Measurements from ENCODE around the gene DND1.
A peak's percentile ranks its signal among the peaks of the same experiment; 100 is the strongest.

Gene DND1

GRCh38 chr5:140678993-140679392 is 5.6 kb upstream of the DND1 start:
- TF ChIP-seq, protein P1, sequence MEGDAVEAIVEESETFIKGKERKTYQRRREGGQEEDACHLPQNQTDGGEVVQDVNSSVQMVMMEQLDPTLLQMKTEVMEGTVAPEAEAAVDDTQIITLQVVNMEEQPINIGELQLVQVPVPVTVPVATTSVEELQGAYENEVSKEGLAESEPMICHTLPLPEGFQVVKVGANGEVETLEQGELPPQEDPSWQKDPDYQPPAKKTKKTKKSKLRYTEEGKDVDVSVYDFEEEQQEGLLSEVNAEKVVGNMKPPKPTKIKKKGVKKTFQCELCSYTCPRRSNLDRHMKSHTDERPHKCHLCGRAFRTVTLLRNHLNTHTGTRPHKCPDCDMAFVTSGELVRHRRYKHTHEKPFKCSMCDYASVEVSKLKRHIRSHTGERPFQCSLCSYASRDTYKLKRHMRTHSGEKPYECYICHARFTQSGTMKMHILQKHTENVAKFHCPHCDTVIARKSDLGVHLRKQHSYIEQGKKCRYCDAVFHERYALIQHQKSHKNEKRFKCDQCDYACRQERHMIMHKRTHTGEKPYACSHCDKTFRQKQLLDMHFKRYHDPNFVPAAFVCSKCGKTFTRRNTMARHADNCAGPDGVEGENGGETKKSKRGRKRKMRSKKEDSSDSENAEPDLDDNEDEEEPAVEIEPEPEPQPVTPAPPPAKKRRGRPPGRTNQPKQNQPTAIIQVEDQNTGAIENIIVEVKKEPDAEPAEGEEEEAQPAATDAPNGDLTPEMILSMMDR (IDR thresholded peaks at IDR 0.05; ENCODE audit: poor library complexity, severe bottlenecking): no peak
- peaks cover 85% of the 10 kb centered on the region for H3K36me3 ChIP-seq (ENCODE audit: low read depth)
- no peak overlapping the region for H3K4me3 ChIP-seq (ENCODE audit: severe bottlenecking)
- DNase-seq (ENCODE audit: low spot score): no peak
- no peak for ATAC-seq (ENCODE audit: low read depth)
- H3K9me3 ChIP-seq (ENCODE audit: severe bottlenecking): no peaks in the 10 kb centered on the region
- no peak overlapping the region for H3K27ac ChIP-seq (ENCODE audit: poor library complexity, severe bottlenecking)
- no peaks in the 10 kb centered on the region for H3K27me3 ChIP-seq (ENCODE audit: insufficient read depth, poor library complexity, severe bottlenecking)
- H3K4me1 ChIP-seq (ENCODE audit: insufficient read depth, poor library complexity, severe bottlenecking): no peaks in the 10 kb centered on the region

DNA sequence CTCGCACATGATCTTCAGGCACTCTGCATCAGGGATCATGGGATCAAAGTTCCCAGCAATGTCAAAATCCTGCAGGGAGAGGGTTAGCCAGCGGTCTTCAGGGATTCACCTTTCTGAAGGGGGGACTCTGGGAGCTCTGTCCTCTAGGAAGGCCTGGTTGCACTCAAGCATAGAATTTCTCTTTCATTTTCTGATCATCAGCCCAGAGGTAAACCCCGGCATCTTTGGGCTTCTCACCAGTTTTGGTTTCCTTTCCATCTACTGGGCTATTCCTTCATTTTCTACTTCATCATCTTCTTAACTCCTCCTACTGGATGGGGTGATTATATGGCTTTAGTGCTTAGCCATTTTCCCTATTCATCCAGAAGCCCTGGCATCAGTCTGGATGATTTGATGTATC is 4.6 kb upstream of the DND1 start:
- Histone ChIP-seq H3K4me3 (ENCODE audit: severe bottlenecking) (no peak overlapping the region), H3K9me3 (ENCODE audit: severe bottlenecking) (no peaks in the 10 kb centered on the region), H3K4me1 (ENCODE audit: insufficient read depth, poor library complexity, severe bottlenecking) (no peaks in the 10 kb centered on the region), H3K36me3 (ENCODE audit: low read depth) (peaks cover 85% of the 10 kb centered on the region), H3K27ac (ENCODE audit: poor library complexity, severe bottlenecking) (no peak overlapping the region), H3K27me3 (ENCODE audit: insufficient read depth, poor library complexity, severe bottlenecking) (no peaks in the 10 kb centered on the region)
- DNase-seq (ENCODE audit: low spot score): no peak
- TF ChIP-seq, protein P1 (IDR thresholded peaks at IDR 0.05; ENCODE audit: poor library complexity, severe bottlenecking): no peak
- ATAC-seq (ENCODE audit: low read depth): no peak

- TF ChIP-seq, protein P1 (IDR thresholded peaks at IDR 0.05; ENCODE audit: poor library complexity, severe bottlenecking): no peak
- H3K27ac ChIP-seq (ENCODE audit: poor library complexity, severe bottlenecking): no peak overlapping the region
- ATAC-seq (ENCODE audit: low read depth): no peak; the same call in 1 of the 3 replicates
- H3K27me3 ChIP-seq (ENCODE audit: insufficient read depth, poor library complexity, severe bottlenecking): no peaks in the 10 kb centered on the region
- no peaks in the 10 kb centered on the region for H3K4me1 ChIP-seq (ENCODE audit: insufficient read depth, poor library complexity, severe bottlenecking)
- no peaks in the 10 kb centered on the region for H3K9me3 ChIP-seq (ENCODE audit: severe bottlenecking)
- peaks cover 84% of the 10 kb centered on the region for H3K36me3 ChIP-seq (ENCODE audit: low read depth)
- DNase-seq (ENCODE audit: low spot score): no peak
- H3K4me3 ChIP-seq (ENCODE audit: severe bottlenecking): no peak overlapping the region
Observed at GRCh38 chr5:140674629-140675028, 1.3 kb upstream of the DND1 start.

DNA sequence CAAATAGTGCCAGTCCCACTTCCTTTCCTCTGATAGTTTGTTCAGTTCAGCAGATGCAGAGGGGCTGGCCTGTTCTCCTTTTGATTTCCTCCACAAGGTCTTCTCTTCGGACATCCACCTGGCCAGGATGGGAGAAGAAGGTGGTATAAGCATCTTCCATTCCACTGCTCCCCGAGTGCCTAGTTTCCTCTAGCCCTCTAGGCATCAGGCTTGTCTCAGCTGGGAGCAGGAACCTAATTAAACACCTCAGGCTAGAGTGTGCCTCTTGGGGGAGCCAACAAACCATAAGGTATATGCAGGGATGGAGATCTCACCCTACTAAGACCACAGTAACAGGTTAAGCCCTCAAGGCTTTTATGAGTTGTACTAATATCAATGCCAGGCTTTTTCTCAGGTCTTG is 835 bp upstream of the DND1 start:
- peaks cover 84% of the 10 kb centered on the region for H3K36me3 ChIP-seq (ENCODE audit: low read depth)

More for the DNA sequence above, 835 bp upstream of the DND1 start:
- H3K9me3 ChIP-seq (ENCODE audit: severe bottlenecking): no peaks in the 10 kb centered on the region
- DNase-seq (ENCODE audit: low spot score) (no peak), ATAC-seq (ENCODE audit: low read depth) (peak; percentile 28)
- H3K4me1 ChIP-seq (ENCODE audit: insufficient read depth, poor library complexity, severe bottlenecking): no peaks in the 10 kb centered on the region
- no peak overlapping the region for H3K4me3 ChIP-seq (ENCODE audit: severe bottlenecking)
- no peak overlapping the region for H3K27ac ChIP-seq (ENCODE audit: poor library complexity, severe bottlenecking)
- TF ChIP-seq, protein P1 (IDR thresholded peaks at IDR 0.05; ENCODE audit: poor library complexity, severe bottlenecking): no peak
- H3K27me3 ChIP-seq (ENCODE audit: insufficient read depth, poor library complexity, severe bottlenecking): no peaks in the 10 kb centered on the region
